ENCODE measurements around the gene PPP1R12B.
A peak's percentile ranks its signal among the peaks of the same experiment; 100 is the strongest.
"Not testable (repeated sequence)": the region's sequence is repeated elsewhere in the genome, so short reads cannot be mapped to it uniquely, and the experiment has no call there.

The PPP1R12B gene

DNA sequence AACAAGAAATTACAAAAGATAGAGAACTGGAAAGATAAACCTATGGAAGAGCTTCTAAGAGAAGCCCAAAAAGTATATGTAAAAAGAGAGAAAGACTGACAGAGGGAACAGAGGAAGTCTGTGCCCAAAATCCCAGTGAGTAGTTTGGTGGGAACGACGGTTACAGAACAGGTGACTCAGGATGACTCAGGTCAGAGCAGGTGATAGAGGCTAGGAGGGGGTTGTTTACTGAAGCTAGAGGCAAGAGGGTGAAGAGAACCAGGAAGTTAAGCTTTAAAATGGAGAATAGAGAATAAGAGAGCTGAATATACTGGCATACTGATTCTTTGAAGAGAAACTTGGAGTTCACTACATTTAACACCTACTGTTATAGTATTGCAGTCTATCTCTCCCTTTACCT lies 134.9 kb downstream of the PPP1R12B start:
- DNase-seq (ENCODE audit: low spot score), result not testable (repeated sequence)

DNA sequence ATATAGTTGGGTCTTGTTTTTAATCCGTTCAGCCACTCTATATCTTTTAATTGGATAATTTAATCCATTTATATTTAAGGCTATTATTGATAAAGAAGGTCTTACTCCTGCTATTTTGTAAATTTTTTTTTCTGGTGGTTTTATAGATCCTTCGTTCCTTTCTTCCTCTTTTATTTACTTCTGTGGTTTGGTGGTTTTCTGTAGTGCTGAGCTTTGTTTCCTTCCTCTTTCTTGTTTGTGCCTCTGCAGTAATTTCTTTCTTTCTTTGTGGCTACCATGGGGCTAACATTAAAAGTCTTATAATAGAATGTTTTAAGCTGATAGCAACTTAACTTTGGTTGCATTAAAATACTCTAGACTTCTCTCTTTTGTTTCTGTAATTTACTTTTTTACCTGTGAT lies 135.5 kb downstream of the PPP1R12B start:
- DNase-seq (ENCODE audit: low spot score), result not testable (repeated sequence)

DNA sequence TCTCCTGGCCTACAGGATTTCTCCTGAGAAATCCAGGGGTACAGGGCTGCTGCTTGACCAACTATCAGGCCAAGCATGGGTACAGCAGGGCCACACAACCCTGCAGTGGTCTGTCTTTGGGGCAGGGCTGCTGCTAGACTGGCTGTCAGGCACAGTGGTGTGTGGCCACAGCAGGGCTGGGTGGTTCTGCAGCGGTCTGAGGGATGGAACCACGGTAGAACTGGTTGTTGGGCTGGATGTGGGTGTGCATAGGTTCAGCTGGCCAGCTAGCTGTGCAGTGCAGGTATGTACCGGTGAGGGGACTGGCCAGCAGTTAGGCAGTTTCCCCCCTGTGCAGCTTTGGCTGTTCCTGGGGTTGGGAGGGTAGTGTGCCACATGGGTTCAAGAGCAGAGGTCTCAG lies 136.3 kb downstream of the PPP1R12B start:
- DNase-seq (ENCODE audit: low spot score), result not testable (repeated sequence)

DNA sequence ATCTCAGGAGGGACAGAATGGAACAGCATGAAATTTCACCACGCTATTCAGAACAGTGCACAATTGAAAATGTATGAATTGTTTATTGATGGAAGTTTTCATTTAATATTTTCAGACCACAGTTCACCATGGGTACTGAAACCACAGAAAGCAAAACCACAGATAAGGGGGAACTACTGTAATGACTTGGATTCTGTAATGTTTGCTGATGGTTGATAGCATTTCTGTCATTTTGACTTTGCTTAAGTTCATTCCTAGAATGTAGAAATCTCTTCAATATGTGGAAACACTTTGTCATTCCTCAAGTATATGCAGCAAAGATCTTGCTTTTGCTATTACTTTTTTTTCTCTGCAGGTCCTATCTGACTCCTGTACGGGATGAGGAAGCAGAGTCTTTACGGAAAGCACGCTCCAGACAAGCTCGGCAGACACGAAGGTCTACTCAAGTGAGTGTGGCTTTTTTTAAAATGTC lies 139.7 kb downstream of the PPP1R12B start:
- not testable (repeated sequence) for DNase-seq (ENCODE audit: low spot score)

DNA sequence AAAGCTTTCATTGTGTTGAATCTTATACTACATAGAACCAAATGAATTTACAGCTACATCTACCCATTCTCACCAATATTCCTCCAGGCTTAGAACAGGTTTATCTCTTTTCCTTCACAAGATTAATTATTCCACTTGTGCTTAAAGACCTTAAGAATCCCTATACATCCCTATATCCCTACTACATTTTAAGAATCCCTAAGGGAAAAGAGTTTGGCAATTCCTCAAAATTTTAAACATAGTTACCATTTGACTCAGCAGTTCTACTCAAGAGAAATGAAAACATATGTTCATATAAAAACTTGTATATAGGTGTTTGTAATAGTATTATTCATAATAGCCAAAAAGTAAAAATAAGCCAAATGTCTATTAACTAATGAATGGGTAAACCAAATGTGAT lies 140.6 kb downstream of the PPP1R12B start:
- not testable (repeated sequence) for DNase-seq (ENCODE audit: low spot score)

DNA sequence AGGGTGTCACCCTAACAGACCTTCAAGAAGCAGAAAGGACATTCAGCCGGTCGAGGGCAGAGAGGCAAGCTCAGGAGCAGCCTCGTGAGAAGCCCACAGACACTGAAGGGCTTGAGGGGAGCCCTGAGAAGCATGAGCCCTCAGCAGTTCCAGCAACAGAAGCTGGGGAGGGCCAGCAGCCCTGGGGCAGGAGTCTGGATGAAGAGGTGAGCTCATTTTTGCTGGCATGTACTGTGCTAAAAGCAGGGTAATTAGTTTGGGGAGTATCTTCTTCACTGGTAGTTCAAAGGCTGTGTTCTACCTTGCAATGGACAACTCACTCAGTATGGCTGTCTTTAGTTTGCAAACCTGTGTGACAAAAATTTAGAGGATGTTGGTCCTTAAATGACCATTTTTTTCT lies 144.6 kb downstream of the PPP1R12B start:
- DNase-seq (ENCODE audit: low spot score), result not testable (repeated sequence)

DNA sequence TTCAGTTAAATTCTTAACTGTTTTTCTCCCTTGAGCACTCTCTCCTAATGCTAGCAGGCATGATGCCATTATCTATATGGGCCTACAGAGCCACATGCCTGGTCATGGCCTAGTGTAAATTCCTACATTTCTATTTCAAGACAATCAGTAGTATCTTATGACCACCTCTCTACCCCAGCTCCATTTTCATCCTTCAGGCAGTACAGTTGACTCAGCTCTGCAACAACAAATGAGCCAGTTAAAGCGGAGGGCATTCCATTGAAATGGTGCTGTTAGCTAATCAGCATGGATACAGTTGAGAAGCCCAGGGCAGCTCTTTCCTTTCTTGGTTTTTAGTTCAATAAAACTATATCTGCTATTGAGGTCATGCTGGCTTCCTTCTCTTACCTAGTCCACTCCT lies 150.0 kb downstream of the PPP1R12B start:
- DNase-seq (ENCODE audit: low spot score), result no peak

DNA sequence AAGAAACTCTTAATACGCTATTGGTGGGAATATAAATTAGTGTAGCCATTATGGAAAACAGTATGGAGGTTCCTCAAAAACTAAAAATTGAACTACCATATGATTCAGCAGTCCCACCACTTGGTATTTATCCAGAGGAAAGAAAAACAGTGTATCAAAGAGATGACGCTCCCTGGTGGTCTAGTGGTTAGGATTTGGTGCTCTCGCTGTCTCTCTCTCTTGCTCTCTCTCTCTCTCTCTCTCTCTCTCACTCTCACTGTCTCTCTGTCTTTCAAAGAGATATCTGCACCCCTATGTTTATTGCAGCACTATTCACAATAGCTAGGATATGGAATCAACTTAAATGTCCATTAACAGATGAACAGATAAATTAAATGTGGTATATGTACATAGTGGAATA lies 151.5 kb downstream of the PPP1R12B start:
- DNase-seq (ENCODE audit: low spot score), result not testable (repeated sequence)

DNA sequence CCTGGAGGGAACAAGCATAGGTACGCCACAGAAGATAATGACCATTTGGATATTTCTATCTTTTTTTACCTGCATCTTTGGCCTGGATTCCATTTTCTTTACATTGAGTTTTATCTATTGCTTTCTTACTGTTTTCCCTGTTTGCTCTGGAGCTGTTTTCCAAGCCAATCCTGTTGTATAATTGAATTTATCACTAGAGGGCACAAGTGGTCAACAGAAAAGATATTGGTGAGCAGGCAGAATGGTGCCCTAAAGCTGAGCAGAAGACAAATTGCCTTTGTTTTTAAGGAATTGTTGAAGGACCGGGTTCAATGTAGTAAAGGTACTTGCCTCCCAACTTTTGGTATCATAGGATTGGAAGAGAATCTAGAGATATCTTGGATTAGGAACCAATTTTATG lies 152.8 kb downstream of the PPP1R12B start:
- peak; percentile 40 for DNase-seq (ENCODE audit: low spot score)

DNA sequence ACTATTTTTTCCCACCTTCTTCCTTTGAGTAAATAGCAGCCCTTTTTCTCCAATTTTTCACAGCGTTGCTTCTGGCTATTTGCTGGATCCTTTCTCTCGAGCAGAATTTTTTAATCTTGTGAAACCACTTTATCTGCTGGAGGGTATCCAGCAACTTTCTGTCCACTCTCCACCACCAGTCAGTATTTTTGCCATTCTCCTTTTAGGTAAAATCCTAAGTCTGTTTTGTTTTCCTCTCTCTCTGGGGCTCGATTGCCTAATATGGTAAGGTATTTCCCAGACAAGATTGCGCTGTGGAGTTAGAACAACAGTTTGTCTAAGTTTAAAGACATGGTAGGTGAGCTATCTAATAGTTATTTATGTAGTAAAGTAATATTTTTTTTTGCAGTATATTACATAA lies 156.9 kb downstream of the PPP1R12B start:
- no peak for DNase-seq (ENCODE audit: low spot score)

DNA sequence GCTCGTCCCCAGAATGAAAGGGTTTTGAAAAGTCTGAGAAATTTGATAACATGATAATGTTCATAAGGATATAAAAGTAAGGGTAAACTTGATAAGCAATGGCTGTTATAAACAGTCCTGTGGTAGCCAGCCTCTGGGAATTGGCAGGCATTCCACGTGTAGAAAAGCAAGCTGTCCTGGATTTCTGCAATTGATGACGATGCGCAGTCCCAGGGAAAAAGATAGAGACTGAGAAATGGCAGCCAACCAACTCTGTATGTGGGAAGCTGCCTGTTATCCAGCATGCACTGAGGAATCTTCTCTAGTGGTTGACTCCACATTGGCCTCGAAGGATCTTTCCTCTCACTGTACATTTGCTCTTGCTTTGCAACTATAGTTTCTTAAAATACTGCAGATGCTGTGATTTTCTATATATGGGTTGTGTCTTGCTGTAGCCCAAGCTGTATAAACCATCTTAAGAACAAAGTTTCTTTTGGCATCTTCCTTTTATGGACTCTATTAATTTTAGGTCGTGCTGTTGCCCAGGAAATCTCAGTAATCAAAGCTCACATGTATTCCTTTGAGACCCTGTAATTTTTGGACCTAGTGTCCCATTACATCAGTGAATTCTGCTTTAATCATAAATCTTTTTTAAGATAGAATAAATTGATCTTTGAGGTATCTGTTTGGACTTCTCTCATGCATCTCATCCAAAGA lies 157.5 kb downstream of the PPP1R12B start:
- not testable (repeated sequence) for DNase-seq (ENCODE audit: low spot score)

DNA sequence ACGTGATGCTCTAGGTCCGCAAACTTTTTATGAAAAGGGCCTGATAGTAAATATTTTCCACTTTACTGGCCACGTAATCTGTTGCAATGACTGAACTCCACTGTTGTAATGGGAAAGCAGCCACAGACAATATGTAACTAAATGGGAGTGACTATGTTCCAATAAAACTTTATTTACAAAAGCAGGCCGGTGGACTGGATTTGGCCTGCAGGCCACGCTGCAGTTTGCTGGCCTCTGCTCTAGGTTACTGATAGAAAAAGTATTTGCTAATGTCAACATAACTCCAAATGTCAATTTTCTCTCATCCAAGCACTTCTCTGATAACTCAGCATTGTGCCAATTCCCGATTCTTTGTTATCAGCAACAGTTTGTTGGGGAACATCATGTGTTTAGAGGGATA lies 160.4 kb downstream of the PPP1R12B start:
- DNase-seq (ENCODE audit: low spot score), result not testable (repeated sequence)

DNA sequence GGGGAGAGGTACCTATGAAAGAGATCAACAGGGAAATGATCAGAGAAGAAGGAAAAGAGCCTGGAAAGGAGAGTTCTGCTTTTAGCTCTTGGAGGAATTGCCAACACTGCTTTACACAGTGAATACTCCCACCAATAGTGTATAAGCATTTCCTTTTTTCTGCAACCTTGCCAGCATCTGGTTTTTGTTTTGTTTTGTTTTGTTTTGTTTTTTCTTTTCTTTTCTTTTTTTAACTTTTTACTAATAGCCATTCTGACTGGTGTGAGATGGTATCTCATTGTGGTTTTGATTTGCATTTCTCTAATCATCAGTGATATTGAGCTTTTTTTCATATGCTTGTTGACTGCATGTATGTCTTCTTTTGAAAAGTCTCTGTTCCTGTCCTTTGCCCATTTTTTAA lies 165.4 kb downstream of the PPP1R12B start:
- not testable (repeated sequence) for DNase-seq (ENCODE audit: low spot score)

DNA sequence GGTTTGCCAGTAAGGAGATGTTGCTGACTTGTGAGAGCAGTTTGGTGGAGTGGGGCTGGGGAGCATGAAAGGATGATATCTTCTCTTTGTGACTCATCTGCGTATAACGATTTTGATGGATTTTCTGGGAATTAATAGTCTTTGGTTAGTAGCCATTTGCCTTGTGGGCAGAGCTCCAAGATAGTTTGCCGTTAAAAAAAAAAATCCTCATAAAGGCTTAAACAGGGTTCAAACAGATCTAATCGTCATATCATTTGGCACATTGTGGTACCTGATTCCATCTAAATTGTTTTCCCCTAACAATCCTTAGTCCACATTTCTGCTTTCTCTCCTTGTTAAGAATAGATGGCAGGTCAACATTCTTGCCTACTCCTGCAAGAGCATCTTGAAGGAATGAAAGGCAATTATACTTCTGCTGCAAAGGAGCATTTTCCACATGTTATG lies 168.0 kb downstream of the PPP1R12B start:
- DNase-seq (ENCODE audit: low spot score), result no peak

DNA sequence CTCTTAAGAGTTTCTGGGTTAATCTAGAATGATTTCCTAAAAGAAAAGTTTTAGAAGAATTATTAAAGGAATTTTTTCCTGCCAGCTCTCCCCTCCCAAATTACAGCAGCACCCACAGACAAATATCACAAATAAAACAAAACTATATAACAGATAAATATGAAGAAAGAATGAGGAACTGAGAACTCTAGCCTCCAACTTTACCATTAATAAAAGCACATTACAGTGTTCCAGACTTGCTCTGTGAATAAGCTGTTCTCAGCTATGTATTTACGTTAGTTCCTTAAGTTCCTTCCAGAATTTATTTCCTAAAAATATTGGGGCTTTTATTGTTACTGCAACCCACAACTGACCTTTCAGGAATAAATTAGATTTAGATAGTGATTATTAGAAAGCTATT lies 168.6 kb downstream of the PPP1R12B start:
- not testable (repeated sequence) for DNase-seq (ENCODE audit: low spot score)

DNA sequence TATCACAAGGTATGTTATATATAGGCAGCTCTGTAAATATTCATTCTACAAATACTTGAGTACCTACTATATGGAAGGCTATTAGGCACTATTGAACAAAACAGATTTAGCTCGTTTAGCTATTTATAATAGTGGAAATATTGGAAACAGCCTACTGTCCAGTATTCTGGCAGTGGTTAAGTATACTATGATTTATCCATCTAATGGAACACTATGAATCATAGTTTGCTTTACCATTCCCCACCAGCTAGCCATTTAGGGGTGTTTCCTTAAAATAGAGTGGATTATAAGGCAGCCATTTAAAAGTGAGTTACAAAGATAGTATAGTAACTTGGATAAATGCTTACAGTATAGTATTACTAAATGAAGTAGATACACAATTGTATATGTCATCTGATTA lies 169.7 kb downstream of the PPP1R12B start:
- not testable (repeated sequence) for DNase-seq (ENCODE audit: low spot score)

DNA sequence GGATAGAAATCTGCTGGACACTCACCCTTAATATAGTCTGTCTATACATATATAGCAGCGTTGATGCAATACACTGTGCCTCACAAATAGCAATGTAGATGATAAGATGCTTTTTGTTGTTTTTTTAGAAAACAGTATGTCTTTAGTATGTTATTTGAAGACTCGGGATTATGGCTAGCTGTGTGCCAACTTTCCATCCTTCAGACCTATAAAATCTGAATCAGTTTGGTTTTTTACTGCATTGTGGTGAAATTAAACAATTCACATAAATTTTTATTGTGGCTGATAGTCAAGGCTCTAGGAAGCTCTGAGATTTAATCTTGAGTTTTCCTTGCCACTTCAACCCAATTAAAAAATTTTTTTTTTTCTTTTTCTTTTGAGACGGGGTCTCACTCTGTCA lies 170.4 kb downstream of the PPP1R12B start:
- not testable (repeated sequence) for DNase-seq (ENCODE audit: low spot score)

DNA sequence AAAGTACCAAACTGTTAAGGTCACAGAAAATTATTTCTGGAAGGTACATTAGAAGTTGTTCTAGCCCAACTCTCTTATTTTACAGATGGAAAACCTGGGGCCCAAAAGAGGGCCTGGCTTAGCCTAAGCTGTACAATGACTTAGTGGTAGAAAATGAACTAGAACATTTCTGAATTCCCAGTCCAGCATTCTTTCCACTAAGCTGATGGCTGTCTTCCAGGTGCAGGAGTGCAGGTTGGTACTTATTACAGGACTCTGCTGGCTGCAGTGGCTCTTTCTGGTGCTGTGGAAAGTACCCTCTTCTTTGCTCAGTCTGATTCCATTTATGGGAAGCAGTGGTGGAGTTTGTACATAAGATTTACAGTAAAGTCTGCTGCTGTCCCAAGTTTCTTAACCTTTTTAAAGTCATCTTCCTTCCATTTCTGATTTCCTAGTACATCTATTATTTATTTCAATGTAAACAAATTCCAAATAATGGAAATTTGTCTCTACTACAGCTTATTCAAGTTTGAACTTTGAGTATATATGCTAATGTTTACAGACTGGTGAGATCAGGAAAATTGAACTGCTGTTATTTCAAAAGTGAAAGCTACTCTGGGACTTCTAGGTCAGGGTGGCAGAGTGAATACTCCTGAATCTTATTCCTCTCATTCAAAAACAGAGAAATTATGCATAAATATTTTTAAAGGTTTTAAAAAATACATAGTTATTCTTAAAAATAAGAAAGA lies 171.8 kb downstream of the PPP1R12B start:
- DNase-seq (ENCODE audit: low spot score), result not testable (repeated sequence)

DNA sequence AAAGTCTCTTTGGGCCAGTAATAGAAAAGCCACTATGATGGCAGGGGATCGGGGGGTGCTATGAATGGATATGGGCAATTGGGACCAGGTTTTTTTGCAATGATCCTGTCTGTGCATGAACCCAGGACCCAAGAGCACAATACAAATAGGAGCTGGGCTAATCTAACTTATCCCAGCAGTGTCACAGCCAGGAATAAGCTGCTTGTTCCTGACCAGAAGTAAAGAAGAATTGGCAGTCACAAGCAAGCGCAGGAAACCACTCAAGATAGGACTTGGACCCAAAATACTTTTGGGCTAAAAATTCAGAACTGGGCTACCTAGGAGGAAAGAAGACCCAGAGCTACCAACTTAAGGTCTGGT lies 172.3 kb downstream of the PPP1R12B start:
- DNase-seq (ENCODE audit: low spot score), result not testable (repeated sequence)

DNA sequence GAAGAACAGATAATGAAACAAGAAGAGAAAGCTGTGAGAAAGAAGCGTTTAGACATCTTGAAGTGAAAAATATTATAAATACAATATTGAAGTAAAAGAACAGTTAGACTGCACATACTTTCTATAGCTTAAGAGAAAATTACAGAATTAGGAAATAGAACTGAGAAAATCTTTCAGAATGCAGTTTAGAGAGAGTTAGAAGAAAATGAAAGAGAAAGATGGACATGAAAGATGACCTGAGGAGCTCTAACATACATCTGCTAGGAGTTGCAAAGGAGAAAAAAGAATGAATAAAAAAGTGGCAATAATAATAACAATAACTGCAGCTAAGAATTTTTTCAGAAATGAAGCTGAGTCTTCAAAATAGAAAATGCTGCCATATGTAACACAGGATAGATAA lies 173.0 kb downstream of the PPP1R12B start:
- not testable (repeated sequence) for DNase-seq (ENCODE audit: low spot score)

DNA sequence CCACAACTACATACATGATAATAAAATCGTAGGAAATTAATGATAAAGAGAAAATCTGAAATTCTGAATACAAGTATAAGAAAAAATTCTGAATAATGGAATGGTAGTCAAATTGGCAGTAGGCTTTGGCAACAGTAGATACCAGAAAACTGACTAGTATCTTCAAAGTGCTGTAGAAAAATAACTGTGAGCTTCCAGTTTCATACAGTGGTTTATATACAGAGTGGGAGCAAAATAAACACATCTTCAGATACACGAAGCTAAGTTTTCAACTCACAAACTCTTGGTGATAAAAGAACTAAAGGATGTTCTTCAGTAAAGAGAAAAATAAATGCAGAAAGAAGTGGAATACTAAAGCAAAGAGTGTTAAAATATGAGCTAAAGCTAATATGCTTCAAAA lies 173.4 kb downstream of the PPP1R12B start:
- no peak for DNase-seq (ENCODE audit: low spot score)

DNA sequence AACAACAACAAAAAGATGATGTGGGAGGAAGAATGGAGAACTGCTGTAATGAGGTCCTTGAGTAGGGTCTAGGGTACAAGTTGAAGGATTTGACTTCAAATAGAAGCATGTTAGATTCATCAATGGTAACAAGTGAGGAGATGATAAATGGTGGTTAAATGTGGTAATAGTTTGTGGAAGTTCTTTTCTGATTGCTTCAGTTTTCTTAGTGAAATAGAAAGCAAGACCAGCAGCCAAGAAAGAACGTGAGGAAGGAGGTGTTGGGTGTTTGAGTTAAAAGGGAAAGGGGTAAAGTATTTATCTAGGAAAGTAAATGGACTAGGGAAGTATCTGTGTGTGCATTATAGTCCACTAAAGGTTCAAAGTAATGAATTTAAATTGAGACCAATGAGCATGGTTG lies 177.6 kb downstream of the PPP1R12B start:
- DNase-seq (ENCODE audit: low spot score), result not testable (repeated sequence)

DNA sequence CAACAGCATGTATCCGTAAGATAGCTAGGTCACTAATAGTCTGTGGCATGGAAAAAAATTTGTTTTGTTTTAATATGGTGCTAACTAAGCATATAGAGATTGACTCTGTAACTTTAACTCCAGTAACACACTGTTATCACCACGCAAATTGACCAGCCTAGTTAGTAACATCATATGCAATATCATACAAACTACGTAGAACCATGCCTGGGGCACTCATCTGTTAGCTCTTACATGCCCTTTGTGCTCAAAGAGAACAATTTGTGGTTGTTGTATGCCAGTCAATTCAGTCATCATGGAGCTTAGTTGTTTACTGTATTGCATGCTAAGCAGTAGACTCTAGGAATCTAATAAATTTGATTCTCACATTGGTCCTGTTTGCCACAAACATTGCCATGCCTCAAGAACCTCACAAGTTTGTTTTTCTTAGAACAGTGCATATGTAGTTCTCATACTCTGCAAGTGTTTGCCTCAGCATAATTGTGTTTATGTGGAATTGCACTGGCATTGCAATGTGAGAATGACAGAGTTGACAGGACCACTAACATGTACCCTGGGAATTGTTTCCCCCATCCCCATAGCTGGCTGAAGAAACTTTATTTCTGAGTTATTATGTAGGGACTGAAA lies 179.7 kb downstream of the PPP1R12B start:
- DNase-seq (ENCODE audit: low spot score), result not testable (repeated sequence)
